ENCODE results near the gene RASL10B. TPM values are rescaled to one million over a fixed set of nuclear protein-coding genes. Genes with fewer than 3 reads are reported as not detected.

Gene RASL10B
- total RNA-seq, 2 experiments from 2014 or later: 0.96 to 1.1 TPM

DNA sequence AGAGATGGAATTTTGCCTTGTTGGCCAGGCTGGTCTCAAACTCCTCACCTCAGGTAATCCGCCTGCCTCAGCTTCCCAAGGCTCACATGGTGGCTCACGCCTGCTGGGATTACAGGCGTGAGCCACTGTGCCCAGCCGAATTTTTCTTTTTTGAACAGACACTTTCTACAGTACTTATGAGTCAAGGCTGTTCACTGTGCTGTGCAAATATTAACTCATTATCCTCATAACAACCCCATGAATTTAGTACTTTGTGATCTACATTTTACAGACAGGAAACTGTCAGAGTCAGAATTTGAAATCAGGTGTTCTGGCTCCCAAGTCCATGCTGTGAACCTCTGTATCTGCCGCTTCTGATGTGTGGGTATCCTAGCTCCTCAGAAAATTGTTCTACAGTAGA is 25.7 kb upstream of the RASL10B start:
- Mint-ChIP-seq H3K27me3 (ENCODE audit: low read depth) (no peaks in the 10 kb centered on the region), H3K27ac (no peak overlapping the region), H3K36me3 (ENCODE audit: low read depth) (peaks cover 23% of the 10 kb centered on the region), H3K9me3 (no peaks in the 10 kb centered on the region), H3K4me1 (ENCODE audit: low read depth) (peaks cover 45% of the 10 kb centered on the region), H3K4me3 (no peak overlapping the region)
- DNase-seq: no peak
- CTCF ChIA-PET: no interaction called here
- intact Hi-C loops (cut with micrococcal nuclease): no loop called here

DNA sequence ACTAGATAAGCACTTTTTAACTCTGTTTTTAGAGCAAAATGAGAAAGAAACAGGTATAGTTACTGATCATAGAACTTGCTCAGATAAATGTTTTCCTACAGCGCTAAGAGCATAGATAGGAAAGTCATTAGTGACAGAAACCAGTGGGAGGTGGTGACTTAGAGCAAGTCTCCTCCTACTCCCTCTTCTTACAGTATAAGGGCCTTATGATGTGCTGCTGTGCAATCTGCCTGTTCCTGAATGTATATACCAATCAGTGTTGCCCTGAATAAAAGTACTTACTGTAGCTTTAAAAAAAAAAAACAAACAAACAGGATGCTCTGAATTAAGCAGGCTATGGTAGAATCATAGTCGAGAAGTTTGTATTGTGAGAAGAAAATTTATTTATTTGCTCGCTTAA is 23.3 kb upstream of the RASL10B start:
- H3K27me3 Mint-ChIP-seq (ENCODE audit: low read depth): no peaks in the 10 kb centered on the region
- no peaks in the 10 kb centered on the region for H3K9me3 Mint-ChIP-seq
- CTCF ChIA-PET: interaction anchor here (0.7 to 0.9 kb wide), 2 partner anchors 39 to 127 kb away, joined by 3 to 7 read pairs; no protein-coding TSS in a partner anchor
- peaks cover 16% of the 10 kb centered on the region for H3K36me3 Mint-ChIP-seq (ENCODE audit: low read depth)
- DNase-seq: peak; percentile 24
- peaks cover 52% of the 10 kb centered on the region for H3K4me1 Mint-ChIP-seq (ENCODE audit: low read depth)
- H3K4me3 Mint-ChIP-seq: no peak overlapping the region
- no peak overlapping the region for H3K27ac Mint-ChIP-seq
- intact Hi-C loops (cut with micrococcal nuclease): no loop called here

DNA sequence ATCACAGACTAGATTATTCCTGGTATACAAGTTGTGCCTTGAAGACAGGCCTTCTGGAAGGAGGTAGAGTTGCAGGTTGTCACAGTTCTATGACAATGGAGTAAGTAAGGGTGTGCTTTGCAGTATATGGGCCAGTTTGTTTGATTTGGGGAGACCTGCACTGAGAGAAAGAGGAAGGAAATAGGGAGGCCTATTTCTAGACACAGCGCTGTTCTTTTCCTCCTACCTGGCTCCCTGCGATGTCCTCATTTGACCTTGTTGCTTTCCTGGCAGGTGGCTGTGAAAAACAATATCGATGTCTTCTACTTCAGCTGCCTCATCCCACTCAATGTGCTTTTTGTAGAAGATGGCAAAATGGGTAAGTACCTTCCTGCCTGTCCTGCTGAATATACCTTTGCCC is 22.5 kb upstream of the RASL10B start:
- H3K27me3 Mint-ChIP-seq (ENCODE audit: low read depth): no peaks in the 10 kb centered on the region
- H3K27ac Mint-ChIP-seq: no peak overlapping the region
- H3K4me1 Mint-ChIP-seq (ENCODE audit: low read depth): peaks cover 50% of the 10 kb centered on the region
- H3K4me3 Mint-ChIP-seq: no peak overlapping the region
- CTCF ChIA-PET: interaction anchor here (0.7 to 0.9 kb wide), 2 partner anchors 38 to 126 kb away, joined by 3 to 7 read pairs; no protein-coding TSS in a partner anchor
- no peak for DNase-seq
- intact Hi-C loops (cut with micrococcal nuclease): no loop called here
- H3K9me3 Mint-ChIP-seq: no peaks in the 10 kb centered on the region
- H3K36me3 Mint-ChIP-seq (ENCODE audit: low read depth): peaks cover 14% of the 10 kb centered on the region

DNA sequence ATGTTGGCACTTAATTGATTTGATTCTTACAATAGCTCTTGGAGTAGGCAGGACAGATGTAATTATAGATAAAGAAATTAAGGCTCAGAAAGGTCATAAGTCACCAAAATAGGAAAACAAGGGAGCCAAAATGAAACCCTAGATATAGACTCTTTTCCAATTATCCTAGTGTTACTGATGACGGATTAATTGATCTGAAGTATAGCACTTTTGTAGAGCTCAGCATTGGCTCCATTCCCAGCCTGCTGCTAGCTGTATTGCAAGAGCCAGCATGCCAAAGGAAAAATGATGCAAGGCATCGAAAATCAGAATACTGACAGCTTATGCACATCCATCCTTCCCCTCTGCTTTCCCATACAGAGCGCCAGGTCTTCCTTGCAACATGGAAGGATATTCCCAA is 21.6 kb upstream of the RASL10B start:
- H3K36me3 Mint-ChIP-seq (ENCODE audit: low read depth): peaks cover 13% of the 10 kb centered on the region
- H3K27ac Mint-ChIP-seq: no peak overlapping the region
- peaks cover 43% of the 10 kb centered on the region for H3K4me1 Mint-ChIP-seq (ENCODE audit: low read depth)
- no peak for DNase-seq
- H3K4me3 Mint-ChIP-seq: no peak overlapping the region
- intact Hi-C loops (cut with micrococcal nuclease): no loop called here
- CTCF ChIA-PET: no interaction called here
- no peaks in the 10 kb centered on the region for H3K9me3 Mint-ChIP-seq
- H3K27me3 Mint-ChIP-seq (ENCODE audit: low read depth): no peaks in the 10 kb centered on the region

DNA sequence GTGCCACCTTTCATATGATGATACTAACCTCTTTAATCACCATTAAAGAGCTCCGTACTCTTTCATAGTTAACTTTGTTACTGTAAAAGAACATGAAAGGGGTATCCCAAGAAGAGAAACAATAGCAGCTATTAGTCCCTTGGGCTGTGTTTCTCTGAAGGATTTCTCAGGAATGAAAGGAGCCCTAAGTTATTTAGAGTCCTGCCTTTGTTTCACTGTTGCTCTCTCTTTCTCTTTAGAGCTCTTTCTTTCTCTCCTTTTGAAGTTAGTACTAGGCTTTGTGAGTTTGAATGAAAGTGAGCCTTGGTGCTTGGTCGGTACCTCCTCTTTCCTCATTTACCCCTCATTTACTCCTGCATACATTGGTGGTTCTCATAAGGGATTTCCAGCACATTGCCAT is 20.5 kb upstream of the RASL10B start:
- no peak for DNase-seq
- CTCF ChIA-PET: no interaction called here
- Mint-ChIP-seq H3K27ac (no peak overlapping the region), H3K4me1 (ENCODE audit: low read depth) (peaks cover 37% of the 10 kb centered on the region), H3K27me3 (ENCODE audit: low read depth) (no peaks in the 10 kb centered on the region), H3K9me3 (no peaks in the 10 kb centered on the region), H3K4me3 (no peak overlapping the region), H3K36me3 (ENCODE audit: low read depth) (peaks cover 13% of the 10 kb centered on the region)
- intact Hi-C loops (cut with micrococcal nuclease): no loop called here

DNA sequence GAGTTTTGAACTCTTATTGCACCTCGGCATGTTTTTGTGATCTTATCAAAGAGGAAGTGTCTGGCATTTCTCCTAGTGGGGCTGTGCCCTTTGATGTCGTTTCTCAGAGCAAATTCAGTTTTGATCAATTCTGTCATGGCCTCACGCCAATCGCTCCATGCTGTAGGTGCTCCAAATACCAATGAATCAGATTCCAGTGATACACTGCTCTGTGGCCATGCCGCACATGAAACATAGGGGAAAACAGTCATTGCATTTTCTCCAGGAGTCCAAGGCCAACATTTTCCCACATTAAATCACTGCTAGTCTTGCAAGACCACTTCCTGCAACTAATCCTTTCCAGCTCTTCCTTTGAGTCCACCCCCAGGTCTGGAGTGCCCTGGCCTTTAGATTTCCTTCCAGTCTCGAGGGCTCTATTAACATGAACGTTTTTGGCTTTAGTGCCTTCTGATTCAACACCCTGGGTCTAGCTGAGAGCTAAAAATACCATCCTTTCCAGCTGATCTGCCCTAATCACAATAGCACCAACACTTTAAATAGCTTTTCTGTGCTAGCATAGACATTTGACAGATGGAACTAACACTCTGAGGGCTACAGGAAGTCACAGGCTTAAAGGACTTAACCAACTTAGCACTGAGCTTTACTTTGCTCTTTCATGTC is 18.2 kb upstream of the RASL10B start:
- intact Hi-C loops (cut with micrococcal nuclease): no loop called here
- no peak for DNase-seq
- Mint-ChIP-seq H3K4me3 (no peak overlapping the region), H3K27me3 (ENCODE audit: low read depth) (no peaks in the 10 kb centered on the region), H3K4me1 (ENCODE audit: low read depth) (peaks cover 20% of the 10 kb centered on the region), H3K9me3 (no peaks in the 10 kb centered on the region), H3K36me3 (ENCODE audit: low read depth) (peaks cover 13% of the 10 kb centered on the region), H3K27ac (no peak overlapping the region)
- CTCF ChIA-PET: interaction anchor here (0.7 to 1.0 kb wide), 3 partner anchors 9 to 51 kb away, joined by 3 to 5 read pairs (median 4); no protein-coding TSS in a partner anchor

DNA sequence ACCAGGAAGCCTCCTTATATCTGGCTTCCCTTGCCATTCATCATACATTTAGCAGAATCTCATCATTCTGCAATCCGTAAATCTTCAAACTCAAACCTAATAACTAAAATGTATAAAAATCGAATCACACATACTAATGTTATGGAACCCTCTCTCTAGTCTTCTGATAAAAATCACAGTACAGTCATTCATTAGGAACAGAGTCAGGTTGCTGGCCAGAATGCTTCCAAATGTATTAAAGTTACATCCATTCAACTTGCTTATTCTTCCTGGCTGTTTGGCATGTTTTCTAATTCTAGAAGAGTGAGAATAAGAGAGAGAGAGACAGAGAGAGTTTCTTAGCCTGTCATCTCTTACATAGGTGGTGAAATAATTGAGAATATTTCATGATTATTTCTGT is 16.5 kb upstream of the RASL10B start:
- intact Hi-C loops (cut with micrococcal nuclease): no loop called here
- Mint-ChIP-seq H3K4me3 (no peak overlapping the region), H3K27ac (no peak overlapping the region), H3K27me3 (ENCODE audit: low read depth) (no peaks in the 10 kb centered on the region), H3K4me1 (ENCODE audit: low read depth) (peaks cover 10% of the 10 kb centered on the region), H3K9me3 (no peaks in the 10 kb centered on the region), H3K36me3 (ENCODE audit: low read depth) (peaks cover 16% of the 10 kb centered on the region)
- CTCF ChIA-PET: interaction anchor here (1.4 kb wide), 1 partner anchor 21 kb away, joined by 3 read pairs; no protein-coding TSS in a partner anchor
- no peak for DNase-seq

DNA sequence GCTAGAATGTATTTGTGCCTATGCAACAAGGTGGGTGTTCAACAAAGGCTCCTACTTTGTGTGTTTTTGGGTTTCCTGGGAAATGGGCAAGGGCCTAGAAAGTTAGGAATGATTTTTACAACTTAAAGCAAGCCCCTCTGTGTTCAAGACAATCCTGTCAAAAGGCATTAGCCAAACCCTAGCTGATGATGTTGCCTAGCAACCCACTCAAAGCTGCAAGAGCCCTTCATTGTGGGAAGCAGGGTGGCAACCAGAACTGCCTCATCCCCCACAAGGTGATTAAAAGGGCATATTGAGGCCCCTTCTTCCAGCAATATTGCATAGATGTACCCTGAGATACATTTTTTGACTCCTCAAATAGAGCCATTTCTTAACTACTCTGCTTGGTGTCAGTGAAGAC is 16.0 kb upstream of the RASL10B start:
- CTCF ChIA-PET: interaction anchor here (0.6 to 1.4 kb wide), 2 partner anchors 9 to 20 kb away, joined by 3 read pairs; no protein-coding TSS in a partner anchor
- Mint-ChIP-seq H3K36me3 (ENCODE audit: low read depth) (peaks cover 12% of the 10 kb centered on the region), H3K9me3 (no peaks in the 10 kb centered on the region), H3K27me3 (ENCODE audit: low read depth) (no peaks in the 10 kb centered on the region), H3K27ac (no peak overlapping the region), H3K4me1 (ENCODE audit: low read depth) (peaks cover 8% of the 10 kb centered on the region), H3K4me3 (no peak overlapping the region)
- intact Hi-C loops (cut with micrococcal nuclease): no loop called here
- DNase-seq: no peak

DNA sequence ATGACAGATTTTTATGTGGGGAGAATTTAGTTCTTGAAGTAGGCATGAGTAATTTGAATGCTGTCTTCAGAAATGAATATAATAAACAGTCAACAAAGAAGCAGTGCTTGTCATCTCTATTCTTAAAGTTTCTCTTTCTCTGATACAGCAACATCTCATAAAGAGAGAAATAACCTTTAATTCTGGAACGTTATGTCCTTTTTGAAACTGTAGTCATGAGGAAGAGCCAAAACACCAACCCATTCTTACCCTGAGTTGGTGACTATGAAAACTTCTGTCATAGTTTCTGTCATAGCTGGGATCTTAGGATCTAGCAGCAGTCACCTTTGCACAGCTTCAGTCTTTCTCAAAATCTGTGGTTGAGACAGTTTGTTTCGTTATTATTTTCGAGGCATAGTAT is 15.3 kb upstream of the RASL10B start:
- CTCF ChIA-PET: interaction anchor here (1.0 to 1.4 kb wide), 2 partner anchors 20 to 158 kb away, joined by 3 to 4 read pairs; no protein-coding TSS in a partner anchor
- no peak overlapping the region for H3K4me3 Mint-ChIP-seq
- peaks cover 10% of the 10 kb centered on the region for H3K36me3 Mint-ChIP-seq (ENCODE audit: low read depth)
- H3K9me3 Mint-ChIP-seq: no peaks in the 10 kb centered on the region
- no peak for DNase-seq
- intact Hi-C loops (cut with micrococcal nuclease): no loop called here
- H3K27ac Mint-ChIP-seq: no peak overlapping the region
- peaks cover 4% of the 10 kb centered on the region for H3K4me1 Mint-ChIP-seq (ENCODE audit: low read depth)
- no peaks in the 10 kb centered on the region for H3K27me3 Mint-ChIP-seq (ENCODE audit: low read depth)

DNA sequence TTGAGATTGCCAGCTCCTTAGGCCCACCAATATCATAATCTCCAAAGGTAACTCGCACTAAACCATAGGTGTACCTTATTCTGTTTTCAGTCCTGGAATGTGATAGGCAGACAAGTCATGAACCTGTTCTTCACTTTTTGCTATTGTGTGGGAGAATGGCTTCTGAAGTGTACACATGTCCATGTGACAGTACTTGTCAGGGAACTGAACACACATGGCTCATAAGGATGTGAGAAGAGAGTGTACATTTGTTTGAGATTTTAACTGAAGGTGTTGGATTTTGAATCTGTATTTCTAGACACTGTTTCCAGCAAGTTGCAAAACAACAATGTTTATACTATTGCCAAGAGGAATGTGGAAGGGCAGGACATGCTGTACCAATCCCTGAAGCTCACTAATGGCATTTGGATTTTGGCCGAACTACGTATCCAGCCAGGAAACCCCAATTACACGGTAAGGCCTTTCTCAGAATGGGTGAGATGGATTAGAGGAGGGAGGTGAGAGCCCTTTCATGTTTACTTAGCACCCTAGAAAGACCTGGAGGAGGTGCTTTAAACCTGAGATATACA is 14.5 kb upstream of the RASL10B start:
- CTCF ChIA-PET: interaction anchor here (1.0 kb wide), 1 partner anchor 159 kb away, joined by 4 read pairs; no protein-coding TSS in a partner anchor
- DNase-seq: no peak
- Mint-ChIP-seq H3K36me3 (ENCODE audit: low read depth) (peaks cover 8% of the 10 kb centered on the region), H3K27ac (no peak overlapping the region), H3K9me3 (no peaks in the 10 kb centered on the region), H3K4me3 (no peak overlapping the region), H3K27me3 (ENCODE audit: low read depth) (no peaks in the 10 kb centered on the region), H3K4me1 (ENCODE audit: low read depth) (peaks cover 3% of the 10 kb centered on the region)
- intact Hi-C loops (cut with micrococcal nuclease): no loop called here

DNA sequence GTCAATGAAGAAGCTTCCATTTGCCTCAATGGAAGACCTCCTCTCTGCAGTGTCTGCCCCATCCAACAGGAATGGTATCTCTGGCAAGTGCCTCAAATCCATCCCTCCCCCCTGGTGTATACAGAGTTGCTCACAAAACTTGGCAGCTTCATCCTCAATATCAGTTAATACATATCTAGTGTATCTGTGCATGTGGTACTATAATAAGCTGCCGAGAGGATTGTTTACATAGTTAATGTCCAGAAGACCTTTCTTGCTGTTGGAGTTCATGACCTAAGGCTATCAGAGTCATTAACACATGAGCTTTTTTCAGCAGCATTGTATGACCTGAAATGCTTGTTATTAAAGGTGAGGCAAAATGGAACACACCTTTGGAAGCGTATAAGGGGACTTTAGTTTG is 14.0 kb upstream of the RASL10B start:
- CTCF ChIA-PET: interaction anchor here (0.7 to 1.1 kb wide), 3 partner anchors 17 to 232 kb away, joined by 3 to 4 read pairs (median 3); no protein-coding TSS in a partner anchor
- H3K9me3 Mint-ChIP-seq: no peaks in the 10 kb centered on the region

DNA sequence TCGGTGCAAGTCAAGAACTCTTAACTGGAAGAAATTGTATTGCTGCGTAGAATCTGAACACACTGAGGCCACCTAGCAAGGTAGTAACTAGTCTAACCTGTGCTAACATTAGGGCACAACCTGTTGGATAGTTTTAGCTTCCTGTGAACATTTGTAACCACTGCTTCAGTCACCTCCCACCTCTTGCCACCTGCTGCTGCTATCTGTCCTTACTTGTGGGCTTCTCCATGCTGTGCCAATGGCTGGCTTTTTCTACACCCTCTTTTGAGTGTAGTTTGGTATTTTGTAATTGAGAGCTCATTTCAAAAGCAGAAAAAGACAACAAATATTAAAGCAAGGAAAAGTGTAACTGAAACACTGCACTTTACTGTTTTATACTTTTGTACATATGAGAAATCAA is 7.7 kb upstream of the RASL10B start:
- no peak overlapping the region for H3K4me3 Mint-ChIP-seq
- H3K4me1 Mint-ChIP-seq (ENCODE audit: low read depth): no peaks in the 10 kb centered on the region
- H3K9me3 Mint-ChIP-seq: no peaks in the 10 kb centered on the region
- CTCF ChIA-PET: interaction anchor here (0.6 to 2.1 kb wide), 3 partner anchors 23 to 81 kb away, joined by 3 to 5 read pairs (median 3); no protein-coding TSS in a partner anchor
- H3K36me3 Mint-ChIP-seq (ENCODE audit: low read depth): peaks cover 18% of the 10 kb centered on the region
- DNase-seq: no peak
- intact Hi-C loops (cut with micrococcal nuclease): no loop called here
- H3K27me3 Mint-ChIP-seq (ENCODE audit: low read depth): no peaks in the 10 kb centered on the region
- H3K27ac Mint-ChIP-seq: no peak overlapping the region

More for the DNA sequence above, 14.0 kb upstream of the RASL10B start:
- no peaks in the 10 kb centered on the region for H3K27me3 Mint-ChIP-seq (ENCODE audit: low read depth)
- no peaks in the 10 kb centered on the region for H3K4me1 Mint-ChIP-seq (ENCODE audit: low read depth)
- DNase-seq: no peak
- intact Hi-C loops (cut with micrococcal nuclease): no loop called here
- peaks cover 8% of the 10 kb centered on the region for H3K36me3 Mint-ChIP-seq (ENCODE audit: low read depth)
- H3K27ac Mint-ChIP-seq: no peak overlapping the region
- H3K4me3 Mint-ChIP-seq: no peak overlapping the region

DNA sequence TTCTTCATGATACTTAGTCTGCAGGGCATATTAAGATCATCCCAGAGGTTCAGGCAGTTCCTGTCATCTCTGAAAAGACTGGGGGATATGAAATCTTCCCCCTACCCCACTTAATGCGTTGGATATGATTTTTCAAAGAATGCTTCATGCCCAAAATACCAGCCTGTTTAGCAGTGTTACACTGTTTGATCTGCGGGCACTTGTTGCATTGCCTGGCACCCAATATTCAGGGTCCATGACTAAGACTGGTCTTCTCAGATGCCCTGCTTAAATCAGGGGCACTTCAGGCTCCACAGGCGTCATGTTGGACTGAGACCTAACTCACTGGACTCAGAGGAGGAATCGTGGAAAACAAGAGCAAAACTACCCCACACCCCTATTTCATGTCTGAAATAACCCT is 6.4 kb upstream of the RASL10B start:
- intact Hi-C loops (cut with micrococcal nuclease): no loop called here
- Mint-ChIP-seq H3K9me3 (no peaks in the 10 kb centered on the region), H3K36me3 (ENCODE audit: low read depth) (peaks cover 17% of the 10 kb centered on the region), H3K4me1 (ENCODE audit: low read depth) (peaks cover 3% of the 10 kb centered on the region), H3K27ac (no peak overlapping the region), H3K27me3 (ENCODE audit: low read depth) (no peaks in the 10 kb centered on the region), H3K4me3 (no peak overlapping the region)
- CTCF ChIA-PET: no interaction called here
- no peak for DNase-seq
